ENCODE measurements around the gene TBL1X.
"Not testable (repeated sequence)": the region's sequence is repeated elsewhere in the genome, so short reads cannot be mapped to it uniquely, and the experiment has no call there.

Gene TBL1X

GRCh38 chrX:9536156-9536555 lies 71.3 kb downstream of the TBL1X start:
- not testable (repeated sequence) for DNase-seq, ATAC-seq

- ATAC-seq (no peak), DNase-seq (no peak)
Observed at GRCh38 chrX:9537781-9538180, 72.9 kb downstream of the TBL1X start.

- no peak for ATAC-seq
- DNase-seq, result no peak
Observed at GRCh38 chrX:9538544-9539045, 73.7 kb downstream of the TBL1X start.

GRCh38 chrX:9539605-9540387 lies 74.9 kb downstream of the TBL1X start:
- DNase-seq (no peak), ATAC-seq (peak; percentile 28)

- DNase-seq (no peak), ATAC-seq (no peak)
Observed at GRCh38 chrX:9542106-9542760, 77.4 kb downstream of the TBL1X start.

- ATAC-seq, result no peak
- no peak for DNase-seq
Observed at GRCh38 chrX:9542761-9543111, 77.9 kb downstream of the TBL1X start.

GRCh38 chrX:9555354-9555753 lies 90.5 kb downstream of the TBL1X start:
- DNase-seq, result no peak
- ATAC-seq, result no peak

GRCh38 chrX:9557091-9557490 lies 92.2 kb downstream of the TBL1X start:
- ATAC-seq (no peak), DNase-seq (no peak)

GRCh38 chrX:9557521-9557920 lies 92.7 kb downstream of the TBL1X start:
- DNase-seq, result no peak
- ATAC-seq, result no peak

GRCh38 chrX:9558615-9559014 lies 93.8 kb downstream of the TBL1X start:
- ATAC-seq (no peak), DNase-seq (no peak)

GRCh38 chrX:9560219-9560618 lies 95.4 kb downstream of the TBL1X start:
- DNase-seq (no peak), ATAC-seq (no peak)

GRCh38 chrX:9561199-9561598 lies 96.3 kb downstream of the TBL1X start:
- ATAC-seq (no peak), DNase-seq (no peak)

GRCh38 chrX:9562851-9563250 lies 98.0 kb downstream of the TBL1X start:
- ATAC-seq (no peak), DNase-seq (no peak)

GRCh38 chrX:9566150-9566621 lies 101.3 kb downstream of the TBL1X start:
- no peak for DNase-seq
- peak; percentile 66 for ATAC-seq

- ATAC-seq (no peak), DNase-seq (no peak)
Observed at GRCh38 chrX:9569876-9570301, 105.0 kb downstream of the TBL1X start.

- no peak for ATAC-seq
- DNase-seq, result no peak
Observed at GRCh38 chrX:9573282-9574106, 108.6 kb downstream of the TBL1X start.

GRCh38 chrX:9576059-9576458 lies 111.2 kb downstream of the TBL1X start:
- ATAC-seq, result no peak

GRCh38 chrX:9577555-9577954 lies 112.7 kb downstream of the TBL1X start:
- no peak for DNase-seq

More at GRCh38 chrX:9576059-9576458, 111.2 kb downstream of the TBL1X start:
- DNase-seq, result no peak

GRCh38 chrX:9578083-9578779 lies 113.4 kb downstream of the TBL1X start:
- DNase-seq, result no peak
- ATAC-seq, result no peak

More at GRCh38 chrX:9577555-9577954, 112.7 kb downstream of the TBL1X start:
- no peak for ATAC-seq

- DNase-seq, result no peak
- ATAC-seq, result no peak
Observed at GRCh38 chrX:9581771-9582385, 117.0 kb downstream of the TBL1X start.

- no peak for DNase-seq
- no peak for ATAC-seq
Observed at GRCh38 chrX:9582956-9583355, 118.1 kb downstream of the TBL1X start.
